GM23248 (cell line): ENCODE measurements around the gene FAM110D. TPM values are rescaled to one million over a fixed set of nuclear protein-coding genes. Genes with fewer than 3 reads are reported as not detected.
A peak's percentile ranks its signal among the peaks of the same experiment; 100 is the strongest.

ENCODE experiments used
- DNase-seq: peaks from one replicate; pipeline ENCODE4 v3.0.0-alpha.2; 2015
- H2AFZ ChIP-seq: fragments of 200-600 bp; sonication (generic); 2 replicates; pipeline ENCODE4 v1.6.1; 2016; ENCODE audit warnings: antibody characterized with exemption
- H3F3A ChIP-seq: fragments of 200-600 bp; sonication (generic); 2 replicates; pipeline ENCODE4 v1.6.1; 2016; ENCODE audit warnings: mild to moderate bottlenecking, antibody characterized with exemption, mixed run types; ENCODE audit not compliant: insufficient read depth
- H3K27ac ChIP-seq: fragments of 200-600 bp; sonication (generic); 2 replicates; pipeline ENCODE4 v1.5.1; 2016; ENCODE audit warnings: mild to moderate bottlenecking
- H3K27me3 ChIP-seq: fragments of 200-600 bp; sonication (generic); replicated peaks from 2 replicates; pipeline ENCODE4 v1.6.1; 2016; ENCODE audit warnings: mild to moderate bottlenecking; ENCODE audit not compliant: insufficient read depth
- H3K36me3 ChIP-seq: fragments of 200-600 bp; sonication (generic); 2 replicates; pipeline ENCODE4 v1.6.1; 2016; ENCODE audit warnings: low read depth, mild to moderate bottlenecking
- H3K4me1 ChIP-seq: fragments of 200-600 bp; sonication (generic); 2 replicates; pipeline ENCODE4 v1.6.1; 2016; ENCODE audit warnings: mild to moderate bottlenecking; ENCODE audit not compliant: insufficient read depth
- H3K4me2 ChIP-seq: fragments of 200-600 bp; sonication (generic); one replicate; pipeline ENCODE4 v1.6.1; 2016; ENCODE audit warnings: mild to moderate bottlenecking; ENCODE audit not compliant: unreplicated experiment
- H3K4me3 ChIP-seq: fragments of 200-600 bp; sonication (generic); 2 replicates; pipeline ENCODE4 v1.5.1; 2016; ENCODE audit warnings: mild to moderate bottlenecking
- H3K79me2 ChIP-seq: fragments of 200-600 bp; sonication (generic); 2 replicates; pipeline ENCODE4 v1.6.1; 2016; ENCODE audit warnings: mild to moderate bottlenecking; ENCODE audit not compliant: insufficient read depth
- H3K9ac ChIP-seq: fragments of 200-600 bp; sonication (generic); 2 replicates; pipeline ENCODE4 v1.6.1; 2016; ENCODE audit warnings: mild to moderate bottlenecking
- H3K9me2 ChIP-seq: fragments of 200-600 bp; sonication (generic); 2 replicates; pipeline ENCODE4 v1.6.1; 2016; ENCODE audit warnings: mixed run types, mild to moderate bottlenecking, moderate library complexity; ENCODE audit not compliant: insufficient read depth
- H3K9me3 ChIP-seq: fragments of 200-600 bp; sonication (generic); one replicate; pipeline ENCODE4 v1.6.1; 2017; ENCODE audit warnings: low read depth
- H4K20me1 ChIP-seq: fragments of 200-600 bp; sonication (generic); 2 replicates; pipeline ENCODE4 v1.6.0; 2016; ENCODE audit not compliant: insufficient read depth
- EZH2 ChIP-seq: fragments of 200-600 bp; sonication (generic); IDR thresholded peaks from 2 replicates; pipeline ENCODE4 v1.6.1; 2018; ENCODE audit warnings: antibody characterized with exemption, mild to moderate bottlenecking; ENCODE audit not compliant: insufficient read depth, poor library complexity, severe bottlenecking
- EZH2phosphoT487 ChIP-seq: fragments of 200-600 bp; sonication (generic); IDR thresholded peaks from 2 replicates; pipeline ENCODE4 v1.6.1; 2018; ENCODE audit warnings: antibody characterized with exemption, moderate library complexity, mild to moderate bottlenecking, low read depth; ENCODE audit not compliant: insufficient read depth
- WGBS, 2 experiments: methylation state at CpG; one replicate each; pipeline ENCODE4 v1.1.6; 2015 to 2017; ENCODE audit warnings: low lambda C conversion rate in 2 of 2, low coverage in 1 of 2; ENCODE audit errors: missing lambda C conversion rate in 2 of 2; 5-methylcytosine and 5-hydroxymethylcytosine counted together
- in situ Hi-C: fragments of 300-500 bp; cut with MboI; formaldehyde crosslinking; loops from 2 replicates; pipeline ENCODE4 v1.15.0; 2020
- polyA plus RNA-seq: library from polyadenylated mRNA; unstranded; fragments of >200 nt; fragmentation: Nextera tagmentation; extraction: Ambion mirVana; gene quantifications from 2 replicates; pipeline ENCODE4 v1.2.1, GENCODE V29; 2016
- total RNA-seq: library from RNA; depleted of rRNA; stranded (reverse); fragments of >200 nt; shearing (Covaris generic); gene quantifications from 2 replicates; pipeline ENCODE4 v1.2.3, GENCODE V29; 2014

Gene FAM110D
- total and polyA plus RNA-seq, 2 experiments from 2014 or later, result not detected

GRCh38 chr1:26159743-26160039, 812 bp downstream of the FAM110D start:
- Histone ChIP-seq H3K4me3 (no peak overlapping the region), H3K27me3 (peaks cover 16% of the 10 kb centered on the region), H2AFZ (no peak overlapping the region), H3K9me2 (no peaks in the 10 kb centered on the region), H3K4me2 (no peak overlapping the region), H3K4me1 (no peaks in the 10 kb centered on the region), H3K79me2 (no peaks in the 10 kb centered on the region), H3F3A (no peaks in the 10 kb centered on the region), H3K36me3 (no peaks in the 10 kb centered on the region), H4K20me1 (no peaks in the 10 kb centered on the region), H3K9ac (no peak overlapping the region), H3K9me3 (no peaks in the 10 kb centered on the region), H3K27ac (no peak overlapping the region)
- in situ Hi-C loops, result no loop called here
- DNase-seq, result no peak
- TF ChIP-seq EZH2phosphoT487, result no peak
- TF ChIP-seq EZH2, result no peak
- 73 to 94% methylated on average over 3 to 4 of the region's 4 CpGs for WGBS, 2 experiments

GRCh38 chr1:26160527-26161414, 1.9 kb downstream of the FAM110D start:
- Histone ChIP-seq H3K9ac (no peak overlapping the region), H3F3A (no peaks in the 10 kb centered on the region), H3K27me3 (peaks cover 16% of the 10 kb centered on the region), H3K4me2 (peak overlapping the region; percentile 97), H3K4me3 (peak overlapping the region; percentile 70), H3K4me1 (no peaks in the 10 kb centered on the region), H3K9me3 (no peaks in the 10 kb centered on the region), H2AFZ (peak overlapping the region; percentile 83), H4K20me1 (no peaks in the 10 kb centered on the region), H3K9me2 (no peaks in the 10 kb centered on the region), H3K36me3 (no peaks in the 10 kb centered on the region), H3K27ac (no peak overlapping the region), H3K79me2 (no peaks in the 10 kb centered on the region)
- no peak for DNase-seq
- WGBS, 2 experiments, result 50 to 54% methylated on average over 17 to 18 of the region's 18 CpGs
- TF ChIP-seq EZH2phosphoT487 (no peak), EZH2 (no peak)
- in situ Hi-C loops, result no loop called here

- H3K36me3 ChIP-seq, result no peaks in the 10 kb centered on the region
- H3K9me3 ChIP-seq, result no peaks in the 10 kb centered on the region
- peak; percentile 75 for DNase-seq
- no peaks in the 10 kb centered on the region for H3K79me2 ChIP-seq
- in situ Hi-C loops, result no loop called here
- peaks cover 16% of the 10 kb centered on the region for H3K27me3 ChIP-seq
- H3K9me2 ChIP-seq, result no peaks in the 10 kb centered on the region
- peak overlapping the region; percentile 70 for H3K4me3 ChIP-seq
- H3K4me2 ChIP-seq, result peak overlapping the region; percentile 97
- no peaks in the 10 kb centered on the region for H3F3A ChIP-seq
- H3K9ac ChIP-seq, result 0 out of 2 replicates have a peak overlapping the region, but pooled peaks have one; percentile 33
- peak overlapping the region; percentile 83 for H2AFZ ChIP-seq
- H3K4me1 ChIP-seq, result no peaks in the 10 kb centered on the region
- H4K20me1 ChIP-seq, result no peaks in the 10 kb centered on the region
- TF ChIP-seq EZH2phosphoT487, result no peak
- TF ChIP-seq EZH2, result no peak
- H3K27ac ChIP-seq, result no peak overlapping the region
- 2 to 4% methylated on average over 28 to 69 of the region's 98 CpGs for WGBS, 2 experiments
These were observed 2.7 kb downstream of the FAM110D start for GRCh38 chr1:26161415-26162219.

GRCh38 chr1:26162220-26162709, 3.4 kb downstream of the FAM110D start:
- Histone ChIP-seq H3F3A (no peaks in the 10 kb centered on the region), H3K4me3 (peak overlapping the region; percentile 70), H3K4me2 (peak overlapping the region; percentile 97), H3K9ac (no peak overlapping the region), H3K9me2 (no peaks in the 10 kb centered on the region), H3K4me1 (no peaks in the 10 kb centered on the region), H4K20me1 (no peaks in the 10 kb centered on the region), H3K9me3 (no peaks in the 10 kb centered on the region), H2AFZ (peak overlapping the region; percentile 83), H3K36me3 (no peaks in the 10 kb centered on the region), H3K27ac (no peak overlapping the region), H3K27me3 (peaks cover 16% of the 10 kb centered on the region), H3K79me2 (no peaks in the 10 kb centered on the region)
- TF ChIP-seq EZH2 (no peak), EZH2phosphoT487 (no peak)
- 23 to 24% methylated on average over 21 of the region's 21 CpGs for WGBS, 2 experiments
- DNase-seq, result no peak
- in situ Hi-C loops, result no loop called here
